C4-2B (cell line): ENCODE results near the gene MPZL2.

ENCODE experiments used
- H3K27ac ChIP-seq: fragments of 450-650 bp; 2 replicates; pipeline ENCODE4 v1.5.1; 2017
- ZFX ChIP-seq: fragments of 450-650 bp; IDR thresholded peaks from 2 replicates; pipeline ENCODE4 v1.6.1; 2017
- TF ChIP-seq, protein P1 (sequence below): fragments of 450-650 bp; conservative IDR thresholded peaks from 2 replicates; pipeline ENCODE4 v1.5.1; 2017; ENCODE audit warnings: mild to moderate bottlenecking

Gene MPZL2

GRCh38 chr11:118274186-118274585 lies 10.1 kb upstream of the MPZL2 start:
- H3K27ac ChIP-seq, result no peak overlapping the region
- TF ChIP-seq ZFX, result no peak
- TF ChIP-seq, protein P1, sequence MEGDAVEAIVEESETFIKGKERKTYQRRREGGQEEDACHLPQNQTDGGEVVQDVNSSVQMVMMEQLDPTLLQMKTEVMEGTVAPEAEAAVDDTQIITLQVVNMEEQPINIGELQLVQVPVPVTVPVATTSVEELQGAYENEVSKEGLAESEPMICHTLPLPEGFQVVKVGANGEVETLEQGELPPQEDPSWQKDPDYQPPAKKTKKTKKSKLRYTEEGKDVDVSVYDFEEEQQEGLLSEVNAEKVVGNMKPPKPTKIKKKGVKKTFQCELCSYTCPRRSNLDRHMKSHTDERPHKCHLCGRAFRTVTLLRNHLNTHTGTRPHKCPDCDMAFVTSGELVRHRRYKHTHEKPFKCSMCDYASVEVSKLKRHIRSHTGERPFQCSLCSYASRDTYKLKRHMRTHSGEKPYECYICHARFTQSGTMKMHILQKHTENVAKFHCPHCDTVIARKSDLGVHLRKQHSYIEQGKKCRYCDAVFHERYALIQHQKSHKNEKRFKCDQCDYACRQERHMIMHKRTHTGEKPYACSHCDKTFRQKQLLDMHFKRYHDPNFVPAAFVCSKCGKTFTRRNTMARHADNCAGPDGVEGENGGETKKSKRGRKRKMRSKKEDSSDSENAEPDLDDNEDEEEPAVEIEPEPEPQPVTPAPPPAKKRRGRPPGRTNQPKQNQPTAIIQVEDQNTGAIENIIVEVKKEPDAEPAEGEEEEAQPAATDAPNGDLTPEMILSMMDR, result no peak

- no peak overlapping the region for H3K27ac ChIP-seq
- TF ChIP-seq ZFX, result no peak
- TF ChIP-seq, protein P1, result no peak
Observed at GRCh38 chr11:118272001-118272400, 7.9 kb upstream of the MPZL2 start.

DNA sequence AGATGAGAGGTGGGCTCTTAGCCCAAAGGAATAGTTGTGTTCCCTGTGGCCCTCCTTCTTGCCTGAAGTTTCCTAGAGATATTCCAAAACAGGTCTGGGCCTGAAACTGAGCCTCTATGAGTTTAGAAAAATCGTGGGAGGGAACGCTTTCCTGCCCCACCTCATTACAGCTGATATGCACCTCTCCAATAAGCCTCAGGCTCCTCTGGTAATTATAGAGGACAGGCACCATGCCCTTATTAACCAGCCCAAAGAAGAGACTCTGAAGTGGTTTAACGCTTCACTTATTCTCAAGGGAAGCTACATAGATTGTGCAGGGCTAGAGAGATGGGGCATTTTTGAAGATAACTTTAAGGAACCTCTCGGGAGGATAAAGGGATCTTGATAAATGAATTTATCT lies 3.4 kb upstream of the MPZL2 start:
- H3K27ac ChIP-seq, result no peak overlapping the region
- TF ChIP-seq ZFX, result no peak
- TF ChIP-seq, protein P1, result no peak

DNA sequence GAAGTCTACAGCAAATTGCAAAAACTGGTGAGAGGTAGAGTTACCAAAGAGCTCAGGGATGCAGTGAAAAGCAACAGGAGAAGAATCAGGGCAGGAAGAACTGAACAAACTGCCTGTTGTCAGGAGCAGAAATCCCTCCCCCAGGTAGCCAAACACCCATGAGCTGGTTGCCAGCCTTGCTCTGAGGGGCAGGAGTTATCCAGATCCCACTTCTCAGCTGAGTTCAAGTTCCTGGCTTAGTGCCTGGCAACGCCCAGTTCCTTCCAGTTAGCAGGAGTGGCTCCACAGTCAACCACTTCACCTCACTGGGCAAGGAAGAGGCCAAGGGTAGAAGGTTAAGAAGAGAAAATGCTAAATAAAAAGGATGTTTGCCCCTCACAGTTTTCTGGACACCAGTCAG lies 1.9 kb upstream of the MPZL2 start:
- TF ChIP-seq, protein P1, result no peak
- no peak for TF ChIP-seq ZFX
- no peak overlapping the region for H3K27ac ChIP-seq

DNA sequence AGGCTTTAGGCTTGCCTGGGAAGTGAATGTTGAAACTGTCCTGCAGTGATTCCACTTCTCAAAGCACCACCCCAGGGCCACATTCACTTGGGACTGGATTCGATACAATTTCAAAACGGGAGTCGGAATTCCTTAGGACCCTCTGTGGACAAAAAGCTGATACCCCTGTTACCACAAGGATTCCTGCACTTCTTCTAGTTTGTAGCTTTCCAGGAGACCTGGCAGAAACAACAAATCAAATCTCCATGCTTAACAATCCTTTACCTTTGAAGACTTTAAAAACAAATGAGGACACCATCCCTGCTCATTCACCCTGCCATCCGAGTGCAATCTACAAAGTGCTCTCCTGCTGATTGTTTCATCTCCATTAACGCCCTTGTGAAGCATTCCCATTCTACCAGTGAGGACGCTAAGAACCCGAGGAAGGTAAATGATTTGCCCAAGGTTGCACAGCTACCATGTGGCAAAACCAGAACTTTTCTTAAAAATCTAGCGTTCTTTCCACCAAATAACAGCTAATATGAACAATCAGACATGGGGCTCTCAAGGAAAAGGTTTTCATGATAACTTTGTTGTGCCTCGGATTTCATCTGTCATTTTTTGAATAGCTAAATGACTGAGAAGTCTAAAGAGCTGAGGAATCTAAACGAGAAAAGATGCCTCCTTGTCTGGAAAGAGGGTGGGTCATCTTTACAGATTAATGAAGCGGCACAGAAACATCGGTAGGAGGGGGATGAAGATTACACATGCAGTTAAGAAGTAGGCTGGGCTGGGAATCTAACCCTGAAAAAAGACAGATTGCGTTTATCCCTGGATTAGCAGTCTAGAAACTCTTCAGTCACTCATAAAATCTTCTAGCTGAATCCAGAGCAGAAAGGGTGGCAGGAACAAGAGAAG lies 720 bp upstream of the MPZL2 start:
- TF ChIP-seq ZFX, result no peak
- TF ChIP-seq, protein P1, result peak; percentile 14; the same call in 1 of the 2 replicates
- H3K27ac ChIP-seq, result peak overlapping the region; percentile 85

- peak overlapping the region; percentile 85; the same call in 1 of the 2 replicates for H3K27ac ChIP-seq
- TF ChIP-seq ZFX, result no peak
- TF ChIP-seq, protein P1, result no peak
Observed at GRCh38 chr11:118263112-118263511, 985 bp downstream of the MPZL2 start.

DNA sequence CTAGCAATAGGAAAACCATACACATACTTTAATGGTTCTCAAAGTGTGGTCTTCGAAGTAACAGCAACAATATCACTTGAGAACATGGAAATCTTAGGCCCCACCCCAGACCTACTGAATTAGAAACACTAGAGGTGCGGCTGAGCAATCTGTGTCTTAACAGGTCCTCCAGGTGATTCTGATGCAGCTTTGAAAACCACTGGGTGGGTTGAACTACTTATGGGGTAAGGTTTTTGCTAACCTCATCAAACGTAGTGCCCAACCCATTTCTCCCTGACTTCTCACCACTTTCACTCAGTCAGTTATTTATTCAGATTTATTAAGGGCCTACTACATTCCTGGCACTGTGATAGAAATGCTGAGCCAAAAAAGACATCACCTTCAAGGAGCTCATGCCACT lies 3.7 kb downstream of the MPZL2 start:
- TF ChIP-seq, protein P1, result no peak
- no peak for TF ChIP-seq ZFX
- H3K27ac ChIP-seq, result no peak overlapping the region
